Stimulated activated CD8-positive, alpha-beta memory T cell treated with anti-CD3 and anti-CD28 coated beads, Interleukin-15, amount 100 ng/mL, for 48 hours (primary cell): ENCODE data around the gene FNDC7.
"Not testable (repeated sequence)": the region's sequence is repeated elsewhere in the genome, so short reads cannot be mapped to it uniquely, and the experiment has no call there.

ENCODE experiments used
- DNase-seq, 2 donors: peaks; one replicate each; pipeline ENCODE4 v3.0.0-alpha.2; 2020; ENCODE audit warnings: low read depth in 2 of 2

The FNDC7 gene

DNA sequence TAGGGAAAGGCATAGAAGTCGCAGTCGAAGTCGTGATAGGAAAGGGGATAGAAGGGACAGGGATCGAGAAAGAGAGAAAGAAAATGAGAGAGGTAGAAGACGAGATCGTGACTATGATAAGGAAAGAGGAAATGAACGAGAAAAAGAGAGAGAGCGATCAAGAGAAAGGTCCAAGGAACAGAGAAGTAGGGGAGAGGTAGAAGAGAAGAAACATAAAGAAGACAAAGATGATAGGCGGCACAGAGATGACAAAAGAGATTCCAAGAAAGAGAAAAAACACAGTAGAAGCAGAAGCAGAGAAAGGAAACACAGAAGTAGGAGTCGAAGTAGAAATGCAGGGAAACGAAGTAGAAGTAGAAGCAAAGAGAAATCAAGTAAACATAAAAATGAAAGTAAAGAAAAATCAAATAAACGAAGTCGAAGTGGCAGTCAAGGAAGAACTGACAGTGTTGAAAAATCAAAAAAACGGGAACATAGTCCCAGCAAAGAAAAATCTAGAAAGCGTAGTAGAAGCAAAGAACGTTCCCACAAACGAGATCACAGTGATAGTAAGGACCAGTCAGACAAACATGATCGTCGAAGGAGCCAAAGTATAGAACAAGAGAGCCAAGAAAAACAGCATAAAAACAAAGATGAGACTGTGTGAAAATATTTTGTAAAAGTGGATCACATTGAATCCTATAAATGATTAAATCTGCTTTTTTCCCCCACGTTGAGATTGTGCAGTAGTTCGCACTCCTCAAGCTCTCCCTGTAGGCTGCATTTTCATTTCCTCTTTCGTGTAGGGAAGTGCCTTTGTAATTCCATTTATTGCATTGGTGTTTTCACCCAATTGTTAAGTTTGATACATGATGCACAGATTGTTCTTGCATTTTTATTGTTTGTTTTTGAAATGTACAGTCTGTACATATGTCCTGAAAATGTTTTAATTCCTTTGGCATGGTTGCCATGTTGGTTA, 13.1 kb upstream of the FNDC7 start:
- no peak for DNase-seq

DNA sequence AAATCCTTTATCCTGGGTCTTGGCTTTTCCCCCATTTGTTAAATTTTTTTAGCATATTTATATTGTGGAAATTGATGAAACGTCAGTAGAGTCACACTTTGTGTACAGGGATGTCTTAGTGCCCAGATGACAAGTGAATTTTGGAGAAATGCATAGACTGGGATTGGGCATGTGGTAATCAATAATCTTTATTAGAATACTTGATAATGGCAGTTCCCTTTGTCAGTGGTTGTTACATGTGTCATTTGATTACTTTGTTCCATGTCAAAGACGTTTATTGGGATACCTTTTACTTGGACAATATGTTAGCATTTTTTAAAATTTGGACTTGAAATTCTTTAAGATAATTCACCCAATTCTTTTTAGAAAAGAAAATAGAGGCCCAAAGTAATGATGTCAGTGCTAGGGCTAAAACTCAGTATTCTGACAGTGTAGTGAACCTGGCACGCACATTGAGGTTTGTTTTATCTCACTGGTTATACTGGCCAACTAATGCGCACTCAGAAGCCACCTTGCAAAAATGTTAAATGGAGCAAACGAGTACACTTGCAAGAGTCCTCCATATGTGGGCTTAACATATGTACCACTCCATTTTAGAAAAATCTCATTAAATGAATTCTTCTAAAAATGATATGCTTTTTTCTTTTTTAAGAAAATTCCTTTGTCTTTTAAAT, 11.4 kb upstream of the FNDC7 start:
- no peak for DNase-seq

DNA sequence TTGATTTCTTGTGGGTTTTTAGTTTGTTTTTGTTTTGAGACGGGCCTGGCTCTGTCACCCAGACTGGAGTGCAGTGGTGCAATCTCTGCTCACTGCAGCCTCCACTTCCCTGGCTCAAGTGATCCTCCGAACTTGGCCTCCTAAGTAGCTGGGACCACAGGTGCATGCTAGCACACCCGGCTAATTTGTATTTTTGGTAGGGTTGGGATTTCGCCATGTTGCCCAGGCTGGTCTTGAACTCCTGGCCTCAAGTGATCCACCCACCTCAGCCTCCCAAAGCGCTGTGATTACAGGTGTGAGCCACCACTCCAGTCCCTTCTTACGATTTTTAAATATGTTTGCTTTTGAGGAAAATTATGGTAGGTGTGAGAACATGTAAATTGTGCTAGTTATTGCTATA, 10.6 kb upstream of the FNDC7 start:
- not testable (repeated sequence) for DNase-seq

DNA sequence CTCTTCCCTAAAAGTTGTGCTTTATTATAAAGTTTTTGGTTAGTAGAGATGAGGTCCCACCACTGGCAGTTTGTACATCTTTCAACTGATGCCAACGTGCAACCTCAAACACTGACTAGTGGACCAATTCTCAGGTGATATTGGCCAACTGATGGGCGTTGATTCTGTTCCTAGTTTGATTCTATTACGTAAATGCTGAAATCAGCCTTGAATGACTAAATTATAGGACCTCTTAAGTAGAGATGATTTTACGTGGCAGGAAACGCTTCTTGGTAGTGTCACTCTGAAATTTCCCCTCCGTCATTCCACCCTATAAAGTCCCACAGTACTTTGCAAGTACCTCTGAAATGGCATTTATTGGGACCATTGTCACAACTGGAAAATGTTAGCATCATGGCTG, 8.8 kb upstream of the FNDC7 start:
- no peak for DNase-seq

DNA sequence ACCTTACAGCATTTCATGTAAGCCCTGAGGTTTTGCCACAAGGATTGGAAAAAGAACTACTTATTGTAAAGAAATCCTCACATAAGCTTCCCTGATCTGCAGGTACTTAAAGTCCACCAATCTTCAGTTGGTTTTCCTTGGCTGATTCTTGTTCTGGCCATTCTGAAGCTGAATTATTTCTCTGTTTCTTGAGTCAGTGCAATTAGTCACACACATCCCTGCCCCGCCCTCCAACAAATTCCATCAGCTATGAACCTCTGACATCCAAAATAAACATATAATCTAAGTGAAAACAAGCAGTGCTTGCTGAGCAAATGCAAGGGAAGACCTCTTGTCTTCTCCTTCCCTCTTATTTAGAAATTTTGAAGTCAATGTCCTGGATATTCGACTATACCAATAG, 8.2 kb upstream of the FNDC7 start:
- DNase-seq = no peak

DNA sequence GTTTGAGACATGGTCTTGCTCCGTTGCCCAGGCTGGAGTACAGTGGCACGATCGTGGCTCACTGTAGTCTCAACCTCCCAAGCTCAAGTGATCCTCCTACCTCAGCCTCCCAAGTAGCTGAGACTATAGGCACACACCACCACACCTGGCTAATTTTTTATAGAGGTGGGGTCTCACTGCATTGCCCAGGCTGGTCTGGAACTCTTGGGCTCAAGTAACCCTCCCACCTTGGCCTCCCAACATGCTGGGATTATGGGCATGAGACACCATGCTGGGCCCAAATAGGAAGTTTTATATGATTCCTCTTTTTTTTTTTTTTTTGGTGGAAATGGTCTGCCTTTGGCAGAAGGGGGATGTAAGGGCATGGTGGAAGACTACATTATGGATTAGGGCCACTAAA, 6.1 kb upstream of the FNDC7 start:
- no peak for DNase-seq

DNA sequence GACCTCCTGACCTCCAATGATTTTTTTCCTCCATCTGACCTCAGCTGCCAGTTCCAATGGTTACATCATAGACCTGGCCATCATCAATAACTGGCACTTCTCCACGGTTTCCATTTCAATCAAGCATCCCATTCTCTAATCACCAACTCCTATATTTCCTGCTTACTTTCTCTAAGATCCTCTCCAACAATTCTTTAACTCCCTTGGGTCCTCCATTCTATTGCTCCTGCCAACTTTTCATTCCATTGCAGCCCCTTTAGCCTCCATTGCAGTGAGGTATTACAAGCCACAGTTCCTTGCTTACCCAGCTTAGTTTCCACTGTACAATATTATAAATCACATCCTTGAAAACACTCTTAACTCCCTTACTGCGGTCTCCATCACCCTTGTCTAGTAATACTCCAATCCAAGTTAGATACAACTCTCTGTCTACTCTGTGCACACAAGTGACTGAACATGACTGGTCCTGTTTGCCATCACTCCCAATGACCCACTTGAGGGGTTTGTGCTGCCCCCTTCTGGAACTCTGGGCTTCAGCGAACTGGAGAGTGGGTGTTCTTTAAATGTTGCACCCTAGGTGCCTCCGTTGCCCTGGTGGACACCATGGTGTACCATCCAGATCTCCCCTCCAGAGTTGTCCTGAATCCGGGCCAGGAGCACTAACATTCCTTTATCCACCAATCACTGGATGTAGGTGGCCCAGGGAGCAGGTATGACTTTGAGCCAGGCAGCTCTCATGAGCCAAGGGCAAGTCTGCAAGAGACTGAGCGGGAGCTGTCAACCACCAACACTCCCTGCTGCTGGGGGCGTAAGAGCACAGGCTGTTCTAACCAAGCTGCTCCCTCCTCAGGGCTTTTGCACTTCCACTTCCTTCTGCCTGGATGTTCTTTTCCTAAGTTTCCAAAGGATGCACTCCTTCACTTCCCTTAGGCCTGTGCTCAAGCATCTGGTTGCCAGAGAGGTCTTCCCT, 3.7 kb upstream of the FNDC7 start:
- peak; percentile 32 to 53 for DNase-seq

DNA sequence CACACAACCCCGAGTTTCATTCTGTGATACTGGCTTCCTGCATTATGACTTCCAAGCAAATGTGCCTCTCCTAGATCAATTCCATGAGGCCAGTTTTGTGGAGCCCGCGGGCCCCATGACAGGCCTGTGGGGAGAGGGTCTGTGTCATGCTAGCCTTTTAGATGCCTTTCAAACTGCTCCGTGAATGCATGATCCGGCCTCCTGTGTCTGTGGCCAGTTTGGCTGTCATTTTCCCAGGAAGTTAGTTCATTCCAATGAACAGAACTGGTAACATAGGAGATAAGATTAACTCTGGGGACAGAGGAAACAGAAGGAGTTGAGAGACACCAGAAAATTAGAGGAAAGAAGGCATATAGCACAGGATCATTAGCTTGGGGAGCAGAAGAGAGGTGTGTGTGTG, 3.2 kb downstream of the FNDC7 start:
- no peak for DNase-seq

DNA sequence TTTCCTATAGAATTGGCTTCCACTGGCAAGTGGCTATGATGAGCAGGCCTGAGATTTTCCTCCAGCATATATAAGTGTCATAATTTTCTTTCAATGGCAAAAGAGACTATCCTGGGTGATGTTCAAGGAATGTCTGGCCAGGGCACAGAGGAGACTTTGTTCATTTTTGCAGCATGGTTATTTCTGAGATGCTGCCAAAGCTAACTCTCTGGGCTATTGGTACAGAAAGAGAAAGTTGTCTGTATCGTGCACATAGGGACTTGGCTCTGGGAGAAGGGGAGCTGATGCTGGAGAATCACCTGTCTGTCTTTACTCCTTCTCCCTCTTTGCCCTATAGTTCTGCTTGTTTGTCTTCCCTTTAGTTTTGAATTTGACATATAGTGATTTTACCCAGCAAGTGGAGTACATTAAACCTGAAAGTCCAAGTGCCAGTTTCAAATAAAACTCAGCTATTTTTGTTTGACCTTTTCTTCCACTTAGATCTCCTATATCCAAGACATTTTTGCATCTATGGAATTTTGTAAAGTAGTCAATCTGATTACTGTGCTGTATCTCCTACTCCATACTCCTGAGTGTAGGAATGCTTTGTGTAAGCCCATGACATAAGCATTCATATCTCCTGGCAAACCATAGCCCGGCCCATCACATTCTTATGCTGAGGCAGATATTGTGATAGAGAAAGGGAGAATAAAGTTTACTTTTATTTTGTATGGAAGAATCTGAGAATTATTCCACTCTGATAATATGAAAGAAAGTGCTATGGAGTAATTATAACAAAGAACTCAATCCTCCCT, 3.9 kb downstream of the FNDC7 start:
- no peak for DNase-seq

DNA sequence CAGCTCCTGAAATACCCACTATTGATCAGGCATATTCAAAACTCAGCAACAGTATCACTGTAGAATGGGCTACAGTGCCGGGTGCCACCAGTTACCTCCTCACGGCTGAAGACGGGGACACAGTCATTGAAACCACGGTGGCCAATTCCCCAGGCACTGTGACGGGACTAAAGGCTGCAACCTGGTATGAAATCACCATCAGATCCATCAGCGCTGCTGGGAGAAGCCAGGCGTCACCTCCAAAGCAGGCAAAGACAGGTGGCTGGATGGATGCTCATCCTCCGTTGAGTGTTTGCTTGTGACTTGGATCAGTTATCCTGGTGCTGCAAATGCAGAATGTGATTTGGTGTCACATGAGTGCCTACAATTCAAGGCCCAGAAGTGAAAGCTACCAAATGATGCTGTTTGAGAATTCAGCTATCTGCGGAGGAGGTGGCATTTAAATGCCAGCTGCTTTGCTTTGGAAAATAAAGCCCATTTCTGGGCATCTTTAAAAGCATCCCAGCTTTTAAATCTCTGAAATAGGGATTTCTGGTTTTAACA, 5.1 kb downstream of the FNDC7 start:
- DNase-seq = no peak

DNA sequence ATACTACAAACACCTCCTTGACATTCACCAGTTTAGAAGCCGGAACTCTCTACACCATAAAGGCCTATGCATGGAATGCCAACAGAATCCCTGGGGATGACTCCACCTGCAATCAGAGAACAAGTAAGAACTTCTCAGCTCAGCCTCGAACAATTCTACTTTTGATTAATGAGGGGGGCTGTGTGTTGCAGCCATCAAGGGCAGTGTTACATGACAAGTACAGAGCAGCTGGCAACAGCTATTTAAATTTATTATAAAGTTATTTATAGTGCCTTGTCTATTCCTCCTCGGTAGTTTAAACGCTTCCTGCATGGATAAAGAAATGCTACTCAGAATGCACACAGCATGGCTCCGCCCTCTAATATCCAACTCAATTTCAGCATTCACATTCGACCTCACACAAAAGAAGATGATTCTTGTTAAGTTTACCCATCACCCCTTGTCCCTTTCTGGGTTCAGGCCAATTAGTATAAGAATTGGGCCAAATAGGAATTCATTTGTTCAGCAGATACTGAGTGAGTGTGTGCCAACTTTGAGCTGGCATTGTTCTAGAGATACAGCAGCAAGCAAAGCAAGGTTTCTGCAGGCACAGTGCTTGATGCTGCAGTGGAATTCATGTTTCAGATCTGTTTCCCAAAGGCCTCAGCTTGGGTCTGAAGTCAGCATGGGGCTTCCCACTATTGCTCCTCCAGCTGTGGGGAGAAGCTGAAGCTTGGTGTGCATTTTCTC, 6.4 kb downstream of the FNDC7 start:
- DNase-seq = no peak

DNA sequence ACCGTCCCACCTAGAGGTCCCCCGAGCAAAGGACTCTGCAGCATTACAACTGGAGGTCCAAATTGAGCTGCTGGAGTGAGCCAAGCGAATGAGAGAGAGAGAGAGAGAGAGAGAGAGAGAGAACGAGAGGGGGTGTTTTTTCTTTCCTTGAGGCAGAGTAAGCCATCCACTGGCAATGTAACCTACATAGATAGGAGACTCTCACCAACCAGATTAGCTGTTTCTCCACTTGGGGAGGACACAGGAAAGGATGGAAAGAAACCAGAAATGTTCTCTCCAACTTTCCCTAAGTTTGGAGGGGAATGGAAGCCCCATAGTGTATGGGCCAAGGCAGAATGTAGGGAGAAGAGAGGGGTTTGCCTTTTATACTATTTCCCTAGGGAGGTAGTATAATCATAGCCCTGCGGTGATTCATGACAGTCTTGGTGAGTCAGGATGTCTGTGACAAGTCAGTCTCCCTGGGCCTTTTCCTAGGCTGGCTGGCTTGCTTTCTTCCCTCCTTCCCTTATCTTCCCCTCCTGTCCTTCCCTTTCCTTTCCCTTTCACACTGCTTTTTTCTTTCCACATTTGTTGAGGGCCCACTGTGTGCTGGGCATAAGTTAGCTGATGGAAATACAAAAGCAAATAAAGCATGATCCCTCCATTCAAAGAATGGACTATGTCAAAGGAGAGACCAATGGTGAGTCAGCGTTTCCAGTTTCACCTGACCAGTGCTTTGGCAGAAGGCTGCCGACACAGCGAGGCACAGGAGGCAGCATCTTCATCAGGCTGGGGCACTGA, 7.1 kb downstream of the FNDC7 start:
- no peak for DNase-seq

DNA sequence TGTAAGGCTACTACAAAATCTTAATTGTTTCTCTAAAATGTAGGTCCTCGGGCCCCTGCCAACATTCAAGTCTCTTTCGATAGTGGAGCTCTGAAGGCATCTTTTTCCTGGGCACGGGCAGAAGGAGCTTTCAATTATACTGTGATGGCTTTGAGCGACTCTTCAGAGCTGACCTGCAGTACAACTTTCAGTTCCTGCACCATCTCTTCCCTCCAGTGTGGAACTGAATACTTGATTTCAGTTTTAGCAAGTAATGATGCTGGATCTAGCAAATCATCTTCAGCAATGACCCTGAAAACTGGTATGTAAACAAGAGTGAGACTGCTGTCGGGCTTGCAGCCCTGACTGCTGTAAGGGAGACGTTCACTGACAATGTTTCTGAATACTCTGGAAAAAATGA, 9.6 kb downstream of the FNDC7 start:
- no peak for DNase-seq

DNA sequence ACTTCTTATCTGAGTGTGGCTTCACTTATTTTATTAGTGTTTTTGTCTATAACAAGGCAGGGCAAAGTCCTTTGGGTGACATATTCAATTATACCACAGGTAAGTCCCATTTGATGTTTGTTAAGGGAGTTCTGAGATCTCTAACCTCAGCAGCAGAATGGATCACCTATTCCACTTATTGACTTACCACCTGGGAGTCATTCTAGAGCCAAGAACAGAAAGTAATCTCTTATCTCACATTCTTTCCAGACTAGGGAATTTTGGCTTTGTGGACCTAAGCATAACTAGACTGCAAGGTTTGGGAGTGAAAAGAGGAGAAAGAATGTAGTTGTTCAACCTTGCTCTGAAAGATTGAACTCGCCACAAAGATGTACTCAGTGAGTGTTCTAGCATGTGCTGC, 13.2 kb downstream of the FNDC7 start:
- no peak for DNase-seq

DNA sequence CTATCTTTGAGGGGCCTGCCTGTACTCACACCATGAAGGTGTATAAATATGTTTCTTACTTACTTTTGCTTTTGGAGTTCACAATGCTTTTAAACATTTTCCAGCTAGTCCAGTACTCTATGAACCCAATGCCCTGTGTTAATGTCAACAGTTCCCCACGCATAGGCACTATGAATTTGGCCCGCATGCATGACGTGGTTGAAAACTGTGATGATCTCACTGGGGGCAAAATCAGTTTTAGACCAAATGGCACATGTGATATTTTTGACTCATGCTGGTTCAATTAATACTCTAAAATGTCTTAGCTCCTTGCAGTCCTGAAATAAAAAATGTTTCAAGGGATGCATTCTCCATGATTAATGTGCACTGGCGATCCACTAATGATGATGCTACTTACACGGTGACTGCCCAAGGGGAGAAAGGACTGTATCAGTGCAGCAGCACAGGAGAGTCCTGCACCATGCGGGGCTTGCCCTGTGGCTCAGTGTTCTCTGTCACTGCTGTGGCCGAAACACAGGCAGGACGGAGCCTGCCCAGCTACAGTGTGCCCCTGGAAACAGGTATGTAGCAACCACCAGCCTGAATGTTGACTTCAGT, 15.7 kb downstream of the FNDC7 start:
- DNase-seq = no peak

DNA sequence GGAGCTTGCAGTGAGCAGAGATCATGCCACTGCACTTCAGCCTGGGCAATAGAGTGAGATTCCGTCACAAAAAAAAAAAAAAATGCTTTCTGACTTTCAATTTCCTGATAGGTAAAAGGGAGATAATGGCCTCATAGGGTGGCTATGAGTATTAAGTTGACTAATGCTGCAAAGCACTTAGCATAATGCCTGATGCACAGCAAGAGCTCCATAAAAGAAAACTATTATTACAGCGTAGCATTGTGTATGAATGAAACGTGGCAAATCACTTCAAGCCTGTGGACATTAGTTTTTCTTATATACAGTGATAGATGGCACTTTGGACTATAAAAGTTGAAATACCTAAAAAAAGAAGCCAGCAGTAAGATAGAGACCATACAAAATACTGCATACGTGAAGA, 16.8 kb downstream of the FNDC7 start:
- DNase-seq = no peak

DNA sequence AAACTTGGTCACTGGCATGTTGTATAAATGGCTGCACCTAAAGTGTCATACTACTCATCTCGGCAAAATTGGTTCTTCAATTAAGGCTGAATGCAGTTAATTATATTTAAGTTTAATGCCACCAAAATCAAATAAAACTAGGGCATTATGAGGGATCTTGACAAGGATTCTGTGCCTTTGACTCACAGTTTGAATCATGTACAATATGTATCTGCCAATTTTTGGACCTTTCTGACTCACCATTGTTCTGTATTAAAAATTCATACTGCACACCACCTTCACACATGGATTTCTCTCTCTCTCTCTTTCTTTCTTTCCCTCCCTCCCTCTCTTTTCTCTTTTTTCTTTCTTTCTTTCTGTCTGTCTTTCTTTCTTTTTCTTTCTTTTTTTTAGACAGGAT, 19.7 kb downstream of the FNDC7 start:
- DNase-seq = no peak

DNA sequence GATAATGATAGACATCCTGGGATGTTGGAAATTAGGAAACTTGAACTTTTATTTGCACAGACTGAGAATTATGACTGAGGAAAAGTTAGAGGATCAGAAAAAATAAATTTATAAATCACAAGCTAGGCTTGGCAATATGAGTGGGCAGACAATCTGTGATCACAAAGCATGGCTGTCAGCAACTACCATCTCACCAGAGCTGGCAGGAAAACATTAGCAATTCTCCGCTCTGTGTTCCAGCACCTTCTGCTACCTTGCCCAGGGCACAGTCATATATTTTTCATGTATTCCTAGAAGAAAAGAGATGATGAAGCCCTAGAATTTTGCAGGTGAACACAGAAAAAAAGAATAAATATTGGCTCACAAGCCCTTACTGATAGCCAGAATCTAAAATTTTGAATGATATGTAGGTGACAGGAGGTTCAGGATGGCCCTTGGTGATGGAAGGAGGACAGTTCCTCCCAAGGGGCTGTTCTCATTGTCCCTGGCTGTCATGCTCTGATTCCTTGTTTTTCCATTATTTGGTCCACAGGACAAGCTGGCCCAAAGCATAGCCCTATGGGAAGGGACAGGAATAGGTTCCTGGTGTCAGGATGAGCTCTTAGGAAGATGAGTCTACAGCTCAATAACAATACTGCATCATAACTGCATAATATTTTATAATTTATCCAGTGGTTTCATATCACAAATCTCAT, 21.6 kb downstream of the FNDC7 start:
- no peak for DNase-seq
